H1 (cell line): ENCODE data around the gene RPS6KA4. TPM values are rescaled to one million over a fixed set of nuclear protein-coding genes. Genes with fewer than 3 reads are reported as not detected.

Experiments
- CTCF ChIA-PET: fragments of 300-600 bp; sonication (Branson Sonifier 250); formaldehyde crosslinking; loops from one replicate; lab custom pipeline; 2021; ENCODE audit not compliant: partially characterized antibody; lab: Charles Lee
- POLR2A ChIA-PET: fragments of 300-600 bp; sonication (Branson Sonifier 250); formaldehyde crosslinking; loops from one replicate; lab custom pipeline; 2021; ENCODE audit warnings: inconsistent platforms; ENCODE audit not compliant: partially characterized antibody; lab: Charles Lee
- DNase-seq, 2 experiments: peaks; one replicate each; pipeline versions ENCODE4 v3.0.0 to v3.0.0-alpha.2; 2010 to 2022; ENCODE audit warnings: low spot score in 2 of 2, low read depth in 1 of 2, mixed read lengths in 1 of 2
- FAIRE-seq: peaks from 2 replicates; lab custom pipeline; 2011; peaks lifted over from hg19 to GRCh38; lab: Jason Lieb, UNC
- H2AFZ ChIP-seq: 2 replicates; pipeline ENCODE4 v1.8.1; 2012; ENCODE audit warnings: low read length, inconsistent platforms
- H2AK5ac ChIP-seq: 2 replicates; pipeline ENCODE4 v1.6.1; 2013; ENCODE audit warnings: low read depth, low read length
- H2BK120ac ChIP-seq: replicated peaks from 2 replicates; pipeline ENCODE3; 2013; ENCODE audit warnings: low read depth, low read length, inconsistent platforms
- H2BK12ac ChIP-seq: 2 replicates; pipeline ENCODE4 v1.6.1; 2013; ENCODE audit warnings: low read depth, low read length
- H2BK15ac ChIP-seq: 2 replicates; pipeline ENCODE4 v1.6.1; 2013; ENCODE audit warnings: low read length
- H2BK20ac ChIP-seq: 2 replicates; pipeline ENCODE4 v1.6.1; 2013; ENCODE audit warnings: low read length
- H2BK5ac ChIP-seq: 2 replicates; pipeline ENCODE4 v1.6.1; 2013; ENCODE audit warnings: low read depth, low read length
- H3K14ac ChIP-seq: 2 replicates; pipeline ENCODE4 v1.6.1; 2013; ENCODE audit warnings: inconsistent platforms; ENCODE audit not compliant: insufficient read length
- H3K18ac ChIP-seq: 2 replicates; pipeline ENCODE4 v1.6.1; 2013; ENCODE audit warnings: low read length; ENCODE audit errors: extremely low read depth
- H3K23ac ChIP-seq: 2 replicates; pipeline ENCODE4 v1.6.1; 2013; ENCODE audit warnings: inconsistent platforms; ENCODE audit not compliant: insufficient read length
- H3K23me2 ChIP-seq: 2 replicates; pipeline ENCODE4 v1.6.1; 2013; ENCODE audit warnings: low read depth, low read length
- H3K27ac ChIP-seq: 2 replicates; pipeline ENCODE4 v1.6.1; 2011; ENCODE audit warnings: low read depth, low read length, inconsistent platforms
- H3K27me3 ChIP-seq, 4 experiments: replicated peaks in 1 of 4; 1 replicate in 1 of 4; 2 replicates in 3 of 4; pipeline versions ENCODE4 v1.6.1 to v1.8.1; 2011 to 2013; ENCODE audit warnings: low read length in 3 of 4, mild to moderate bottlenecking in 3 of 4, inconsistent platforms in 2 of 4, mixed read lengths in 2 of 4, moderate library complexity in 1 of 4; ENCODE audit not compliant: control insufficient read depth in 3 of 4, insufficient read depth in 3 of 4; ENCODE audit errors: extremely low read depth in 1 of 4
- H3K36me3 ChIP-seq, 4 experiments: 2 replicates each; pipeline versions ENCODE4 v1.6.1 to v1.8.1; 2011 to 2013; ENCODE audit warnings: mild to moderate bottlenecking in 4 of 4, low read length in 3 of 4, moderate library complexity in 2 of 4, control low read depth in 1 of 4, inconsistent platforms in 1 of 4; ENCODE audit not compliant: insufficient read depth in 4 of 4, control insufficient read depth in 2 of 4
- H3K4ac ChIP-seq: replicated peaks from 2 replicates; pipeline ENCODE3; 2013; ENCODE audit warnings: low read length, low read depth, mixed read lengths, inconsistent platforms; ENCODE audit not compliant: insufficient read length
- H3K4me1 ChIP-seq, 4 experiments: replicated peaks in 1 of 4; 1 replicate in 1 of 4; 2 replicates in 3 of 4; pipeline versions ENCODE4 v1.6.1 to v1.8.1; 2011 to 2013; ENCODE audit warnings: low read length in 3 of 4, inconsistent platforms in 2 of 4, mixed read lengths in 1 of 4; ENCODE audit not compliant: insufficient read depth in 4 of 4, control insufficient read depth in 3 of 4
- H3K4me2 ChIP-seq, 2 experiments: 2 replicates each; pipeline versions ENCODE4 v1.6.1 to v1.8.1; 2011 to 2013; ENCODE audit warnings: low read depth in 2 of 2, low read length in 2 of 2, control low read depth in 1 of 2, inconsistent platforms in 1 of 2, mild to moderate bottlenecking in 1 of 2; ENCODE audit not compliant: insufficient read depth in 1 of 2
- H3K4me3 ChIP-seq, 4 experiments: fragments of 200-600, 300-600 bp in 1 of 4; sonication (generic), shearing (Covaris generic), sonication (Bioruptor Twin) in 1 of 4; 2 replicates each; pipeline versions ENCODE4 v1.5.1 to v1.8.1; 2011 to 2016; ENCODE audit warnings: low read length in 4 of 4, low read depth in 3 of 4, control low read depth in 2 of 4, inconsistent platforms in 2 of 4, mild to moderate bottlenecking in 2 of 4, mixed read lengths in 1 of 4, moderate library complexity in 1 of 4; ENCODE audit not compliant: insufficient read depth in 2 of 4; ENCODE audit errors: extremely low read depth in 1 of 4
- H3K56ac ChIP-seq: replicated peaks from 2 replicates; pipeline ENCODE3; 2013; ENCODE audit warnings: low read depth, mild to moderate bottlenecking, mixed read lengths, low read length, inconsistent platforms; ENCODE audit not compliant: insufficient read length
- H3K79me1 ChIP-seq: 2 replicates; pipeline ENCODE4 v1.6.1; 2013; ENCODE audit warnings: low read depth, low read length, control low read depth
- H3K79me2 ChIP-seq, 2 experiments: 2 replicates each; pipeline versions ENCODE4 v1.6.1 to v1.8.1; 2012 to 2013; ENCODE audit warnings: low read length in 2 of 2, mild to moderate bottlenecking in 2 of 2, inconsistent platforms in 1 of 2; ENCODE audit not compliant: insufficient read depth in 2 of 2, control insufficient read depth in 1 of 2
- H3K9ac ChIP-seq, 4 experiments: replicated peaks in 1 of 4; 1 replicate in 1 of 4; 2 replicates in 3 of 4; pipeline versions ENCODE4 v1.6.1 to v1.8.1; 2011 to 2013; ENCODE audit warnings: low read depth in 3 of 4, low read length in 3 of 4, control low read depth in 2 of 4, mild to moderate bottlenecking in 2 of 4, moderate library complexity in 2 of 4, inconsistent platforms in 1 of 4; ENCODE audit errors: extremely low read depth in 1 of 4
- H3K9me3 ChIP-seq, 2 experiments: 2 replicates each; pipeline versions ENCODE4 v1.6.1 to v1.8.1; 2012 to 2013; ENCODE audit warnings: mild to moderate bottlenecking in 2 of 2, moderate library complexity in 2 of 2, control low read depth in 1 of 2, inconsistent platforms in 1 of 2, low read depth in 1 of 2, low read length in 1 of 2, mixed read lengths in 1 of 2; ENCODE audit not compliant: insufficient read depth in 2 of 2
- H4K20me1 ChIP-seq, 2 experiments: replicated peaks in 1 of 2; 2 replicates each; pipeline versions ENCODE3 to v1.8.1; 2011 to 2013; ENCODE audit warnings: inconsistent platforms in 2 of 2, low read length in 2 of 2, mild to moderate bottlenecking in 1 of 2; ENCODE audit not compliant: insufficient read depth in 2 of 2, control insufficient read depth in 1 of 2
- H4K5ac ChIP-seq: 2 replicates; pipeline ENCODE4 v1.6.1; 2013; ENCODE audit warnings: low read length, low read depth, mixed read lengths, inconsistent platforms; ENCODE audit not compliant: insufficient read length
- H4K8ac ChIP-seq: 2 replicates; pipeline ENCODE4 v1.8.0; 2013; ENCODE audit warnings: mild to moderate bottlenecking, moderate library complexity, low read length, inconsistent platforms; ENCODE audit not compliant: insufficient read depth; ENCODE audit errors: extremely low read depth
- H4K91ac ChIP-seq: replicated peaks from 2 replicates; pipeline ENCODE3; 2013; ENCODE audit warnings: low read length, mixed read lengths, inconsistent platforms; ENCODE audit not compliant: insufficient read length
- CBX8 ChIP-seq: fragments of 300-800, 300-1000 bp; sonication (generic); IDR thresholded peaks from 2 replicates; pipeline ENCODE4 v1.7.1; 2016; ENCODE audit warnings: low read depth, low read length, borderline replicate concordance
- CTCF ChIP-seq, 3 experiments: IDR thresholded peaks; 1 replicate in 2 of 3; 2 replicates in 1 of 3; pipeline versions ENCODE4 v1.5.1 to v1.6.1; 2011; ENCODE audit warnings: low read length in 3 of 3, mild to moderate bottlenecking in 3 of 3, inconsistent platforms in 2 of 3, low read depth in 1 of 3, moderate library complexity in 1 of 3; ENCODE audit not compliant: insufficient read depth in 1 of 3; ENCODE audit errors: control extremely low read depth in 1 of 3
- EGR1 ChIP-seq: IDR thresholded peaks from 2 replicates; pipeline ENCODE4 v1.6.1; 2011; ENCODE audit warnings: low read depth, low read length, borderline replicate concordance
- KDM1A ChIP-seq: fragments of 200-600, 300-600 bp; sonication (generic); IDR thresholded peaks from 2 replicates; pipeline ENCODE4 v1.7.1; 2016; ENCODE audit warnings: mild to moderate bottlenecking, low read length, borderline replicate concordance
- MAX ChIP-seq: IDR thresholded peaks from 2 replicates; pipeline ENCODE4 v1.6.1; 2012; ENCODE audit warnings: inconsistent platforms
- RNF2 ChIP-seq: fragments of 200-900, 300-1000 bp; sonication (generic); IDR thresholded peaks from 2 replicates; pipeline ENCODE4 v1.7.1; 2016; ENCODE audit warnings: borderline replicate concordance, low read depth, mild to moderate bottlenecking, antibody characterized with exemption, low read length; ENCODE audit not compliant: poor library complexity, severe bottlenecking; ENCODE audit errors: missing control alignments
- SIRT6 ChIP-seq: IDR thresholded peaks from one replicate; pipeline ENCODE4 v1.7.1; 2012; ENCODE audit warnings: low read length, inconsistent platforms
- SRF ChIP-seq: IDR thresholded peaks from 2 replicates; pipeline ENCODE4 v1.6.1; 2011; ENCODE audit warnings: mild to moderate bottlenecking, low read depth, low read length, moderate library complexity
- SUZ12 ChIP-seq: fragments of 200-600 bp; sonication (generic); IDR thresholded peaks from 2 replicates; pipeline ENCODE4 v1.6.1; 2012; ENCODE audit warnings: mild to moderate bottlenecking, inconsistent platforms, low read length, moderate library complexity, mixed read lengths
- YY1 ChIP-seq: IDR thresholded peaks from 2 replicates; pipeline ENCODE4 v1.6.1; 2011; ENCODE audit warnings: low read depth, mild to moderate bottlenecking, low read length
- WGBS, 2 experiments: shearing (Covaris generic) in 1 of 2; methylation state at CpG; one replicate each; pipeline versions ENCODE4 v1.1.6 to v1.1.7; 2013 to 2015; ENCODE audit warnings: low lambda C conversion rate in 2 of 2, mixed read lengths in 2 of 2, inconsistent platforms in 1 of 2, low coverage in 1 of 2, missing lambda C conversion rate in 1 of 2; ENCODE audit not compliant: insufficient replicate concordance in 2 of 2, insufficient coverage in 1 of 2, insufficient read length in 1 of 2; ENCODE audit errors: extremely low coverage in 1 of 2, missing lambda C conversion rate in 1 of 2; 5-methylcytosine and 5-hydroxymethylcytosine counted together
- polyA plus RNA-seq, 7 experiments: library from polyadenylated mRNA; depleted of rRNA in 3 of 7; stranded (reverse) in 5 of 7; unstranded in 2 of 7; fragments of >200 nt in 5 of 7; fragments of 200-250 nt in 2 of 7; gene quantifications; 1 replicate in 5 of 7; 2 replicates in 1 of 7; 4 replicates in 1 of 7; pipeline versions ENCODE4 v1.2.1 to v1.2.3, GENCODE V29; 2011 to 2013; ENCODE audit warnings: missing spikeins in 2 of 7, mixed read lengths in 2 of 7
- total RNA-seq: library from RNA; stranded (reverse); fragmentation: NEBNext Ultra II Directional; extraction: Animal tissue kit (Norgen Biotek cat#: 25700); gene quantifications from 2 replicates; pipeline ENCODE4 v1.2.1, GENCODE V29; 2021

Gene RPS6KA4
- total and polyA plus RNA-seq, 2 of the 8 experiments (the other 6 are each of a cell fraction or from before 2014, with no cell fraction given): 8.2 to 12.6 TPM

- Histone ChIP-seq H2BK120ac (no peak overlapping the region), H3K4me2 (no peak overlapping the region), H2BK20ac (no peak overlapping the region), H3K18ac (no peak overlapping the region), H3K4ac (no peak overlapping the region), H3K79me2 (no peaks in the 10 kb centered on the region), H2BK15ac (no peak overlapping the region), H2BK12ac (no peak overlapping the region), H3K9me3 (no peaks in the 10 kb centered on the region; a peak in 1 of 4 replicates), H2AK5ac (no peak overlapping the region), H3K4me1 (peaks cover 0 to 3% (median 2%) of the 10 kb centered on the region in 4 experiments; a peak in 4 of 7 replicates), H3K23ac (no peak overlapping the region), H3K79me1 (no peaks in the 10 kb centered on the region), H2BK5ac (no peak overlapping the region), H3K14ac (no peak overlapping the region), H4K20me1 (no peaks in the 10 kb centered on the region), H4K5ac (no peak overlapping the region), H3K56ac (no peak overlapping the region), H3K27ac (no peak overlapping the region), H3K27me3 (no peaks in the 10 kb centered on the region; a peak in 1 of 7 replicates), H3K36me3 (peaks cover 0 to 3% (median 0%) of the 10 kb centered on the region in 4 experiments; a peak in 1 of 8 replicates), H3K4me3 (no peak overlapping the region), H3K9ac (no peak overlapping the region), H4K8ac (no peak overlapping the region), H3K23me2 (peaks cover 7% of the 10 kb centered on the region; the same call in 1 of the 2 replicates), H2AFZ (no peak overlapping the region), H4K91ac (no peak overlapping the region)
- no peak for DNase-seq
- WGBS, 2 experiments: 90% methylated on average over 7 of the region's 7 CpGs; no CpG with 5 or more reads in 1 of the 2 experiments
- no peak for FAIRE-seq
- ChIA-PET POLR2A (interaction anchor here (0.6 to 0.7 kb wide), 3 partner anchors 20 to 741 kb away, joined by 3 read pairs; no protein-coding TSS in a partner anchor), CTCF (interaction anchor here (0.6 to 2.6 kb wide), 10 partner anchors 13 to 1724 kb away, joined by 3 to 9 read pairs (median 5); no protein-coding TSS in a partner anchor)
- TF ChIP-seq SRF (no peak), EGR1 (no peak), KDM1A (no peak), SIRT6 (no peak), RNF2 (no peak), YY1 (no peak), CBX8 (no peak), CTCF (IDR thresholded peaks at IDR 0.05; ENCODE audit: control extremely low read depth in 1 of 3, insufficient read depth in 1 of 3, low read depth in 1 of 3, low read length in 3 of 3) (no peak), MAX (no peak), SUZ12 (no peak)
Measured at GRCh38 chr11:64376071-64376470, 17.1 kb downstream of the RPS6KA4 start.
